Right ventricle myocardium inferior (tissue), 1 donor: ENCODE measurements around the gene TSFM. TPM values are rescaled to one million over a fixed set of nuclear protein-coding genes. Genes with fewer than 3 reads are reported as not detected.
A peak's percentile ranks its signal among the peaks of the same experiment; 100 is the strongest.

ENCODE experiments used
- ATAC-seq: fragments of 200-7000 bp; cut with Tn5 transposase; one replicate; pipeline ENCODE4 v1.9.1; 2020; ENCODE audit warnings: mild to moderate bottlenecking, moderate library complexity
- DNase-seq: peaks from one replicate; pipeline ENCODE4 v3.0.0; 2021; ENCODE audit errors: missing footprints
- intact Hi-C: fragments of 100-400 bp; cut with DNase I; formaldehyde crosslinking; loops from one replicate; pipeline ENCODE4 v1.11.0; 2022
- total RNA-seq: library from RNA; stranded (reverse); fragmentation: NEBNext Ultra II Directional; extraction: Animal tissue kit (Norgen Biotek cat#: 25700); gene quantifications from one replicate; pipeline ENCODE4 v1.2.1, GENCODE V29; 2021
- donor health status: DM: no; HTN: yes; CAD: no; lungs with severe emphysema.

Gene TSFM
- total RNA-seq, 1 donor from 2014 or later: 48.2 TPM

DNA sequence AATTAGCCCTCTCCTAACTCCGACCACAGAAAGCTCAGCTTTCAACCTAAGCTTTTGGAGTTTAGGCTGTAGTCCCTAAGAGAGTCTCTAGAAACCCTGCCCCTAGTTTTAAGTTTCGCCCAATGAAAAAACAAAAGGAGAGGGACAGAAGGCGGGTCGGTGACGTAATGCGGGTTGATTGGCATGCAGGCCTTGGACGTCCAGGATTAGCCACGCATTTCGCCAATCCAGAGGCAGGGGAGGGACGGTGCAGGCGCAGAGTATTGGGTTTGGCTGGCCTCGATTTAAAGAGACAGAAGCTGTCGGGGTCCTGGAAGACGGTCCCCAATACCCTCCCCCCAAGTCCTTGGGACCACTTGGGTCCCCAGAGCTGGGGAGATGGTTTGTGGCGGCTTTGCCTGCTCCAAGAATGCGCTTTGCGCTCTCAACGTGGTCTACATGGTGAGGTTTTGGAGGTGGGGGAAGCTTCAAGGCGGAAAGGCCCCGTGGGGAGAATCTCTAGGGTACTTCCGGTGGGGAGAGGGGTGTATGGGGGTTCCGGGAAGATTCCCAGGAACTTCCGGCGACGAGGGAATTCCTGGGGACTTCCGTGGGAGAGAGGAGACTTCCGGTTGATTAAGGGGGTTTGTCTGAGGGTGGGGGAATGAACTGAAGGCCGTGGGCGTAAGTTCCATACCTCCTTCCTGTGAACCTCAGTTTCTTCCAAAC, 37.7 kb upstream of the TSFM start, which contains the start of gene TSPAN31:
TSS of gene TSPAN31 (plus strand) at position 263 of the 708 bp plus-strand sequence. CDS start at position 379, 116 bp downstream.
- intact Hi-C loops: no loop called here
- DNase-seq (peak; percentile 98), ATAC-seq (peak; percentile 95)

DNA sequence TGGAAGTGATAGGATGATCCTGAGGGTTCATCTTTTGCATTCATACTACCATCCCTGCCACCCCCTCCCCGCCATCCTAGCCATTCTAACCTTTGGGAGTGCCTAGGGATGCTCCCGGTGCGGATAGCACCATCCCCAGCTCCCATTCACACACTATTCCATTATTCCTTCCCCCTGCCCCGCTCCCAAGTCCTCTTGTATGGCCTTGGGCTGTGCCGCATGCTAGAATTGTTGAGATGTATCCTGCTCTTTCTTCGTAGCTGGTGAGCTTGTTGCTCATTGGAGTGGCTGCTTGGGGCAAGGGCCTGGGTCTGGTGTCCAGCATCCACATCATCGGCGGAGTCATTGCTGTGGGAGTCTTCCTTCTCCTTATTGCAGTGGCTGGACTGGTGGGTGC, 37.1 kb upstream of the TSFM start:
- ATAC-seq (no peak), DNase-seq (no peak)
- intact Hi-C loops: no loop called here

DNA sequence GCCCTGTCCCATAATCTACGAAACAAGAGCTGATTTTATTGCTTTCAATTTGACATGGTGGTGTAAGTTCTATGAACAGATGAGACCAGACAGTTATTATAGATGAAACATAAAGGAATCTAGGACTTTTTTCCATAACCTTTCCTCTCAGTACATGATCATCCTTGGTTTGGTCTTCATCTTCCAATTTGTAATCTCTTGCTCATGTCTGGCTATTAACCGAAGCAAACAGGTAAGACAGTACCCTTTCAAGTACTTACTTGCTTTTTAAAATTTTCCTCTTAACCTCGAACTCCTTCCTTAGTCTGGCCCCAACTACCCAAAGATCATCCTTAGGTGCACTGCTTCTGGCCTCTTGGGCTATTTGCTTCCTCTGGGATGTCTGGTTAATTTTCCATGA, 36.6 kb upstream of the TSFM start:
- ATAC-seq (no peak), DNase-seq (no peak)
- intact Hi-C loops: no loop called here

DNA sequence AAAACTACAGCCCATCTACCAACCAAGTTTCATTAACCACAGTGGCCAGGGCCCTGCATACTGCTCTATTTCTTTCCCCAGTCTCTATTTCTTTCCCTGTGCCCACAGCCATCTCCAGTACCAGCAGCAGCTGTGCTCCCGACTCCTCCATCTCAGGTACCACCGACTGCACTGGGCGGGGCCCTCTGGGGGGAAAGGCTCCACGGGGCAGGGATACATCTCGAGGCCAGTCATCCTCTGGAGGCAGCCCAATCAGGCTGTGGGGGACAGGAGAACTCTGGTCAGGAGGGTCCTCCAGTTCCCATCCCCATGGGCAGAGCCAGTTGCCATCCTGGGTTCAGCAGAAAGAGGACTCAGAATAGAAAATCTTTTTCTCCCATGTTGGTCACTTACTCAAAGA, 33.5 kb upstream of the TSFM start:
- no peak for DNase-seq
- ATAC-seq: no peak
- intact Hi-C loops: no loop called here

DNA sequence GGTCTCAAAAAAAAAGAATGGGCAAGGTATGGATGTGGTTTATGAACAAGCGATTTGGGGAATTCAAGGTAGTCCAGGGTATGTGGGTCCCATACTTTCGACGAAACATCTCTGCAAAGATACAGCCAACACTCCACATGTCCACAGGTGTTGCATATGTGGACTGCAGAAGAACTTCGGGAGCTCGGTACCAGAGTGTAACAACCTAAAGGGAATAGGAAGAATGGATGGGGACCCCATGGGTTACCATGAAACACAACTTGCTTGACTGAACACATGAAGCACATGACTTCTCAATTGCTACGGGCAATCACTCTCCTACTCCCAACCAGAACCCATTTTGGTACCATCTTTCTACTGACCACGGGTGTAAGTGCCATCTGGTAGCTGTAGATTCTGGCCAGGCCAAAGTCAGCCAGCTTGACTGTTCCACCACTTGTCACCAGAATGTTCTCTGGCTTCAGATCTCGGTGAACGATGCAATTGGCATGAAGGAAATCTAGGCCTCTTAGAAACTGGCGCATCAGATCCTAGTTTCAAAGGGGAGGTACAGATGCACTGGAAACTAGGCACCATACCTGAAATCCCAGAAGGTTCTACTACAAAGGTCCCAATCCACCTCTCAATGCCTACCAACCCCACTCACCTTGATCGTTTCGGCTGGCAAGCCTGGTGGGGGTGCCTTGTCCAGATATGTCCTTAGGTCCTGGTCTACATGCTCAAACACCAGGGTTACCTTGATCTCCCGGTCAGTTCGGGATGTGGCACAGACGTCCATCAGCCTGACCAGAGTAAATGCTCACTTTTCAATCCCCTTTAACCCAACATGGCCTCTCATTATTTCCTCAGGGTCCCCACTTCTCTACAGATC, 31.8 kb upstream of the TSFM start:
- intact Hi-C loops: no loop called here
- DNase-seq (no peak), ATAC-seq (no peak)

DNA sequence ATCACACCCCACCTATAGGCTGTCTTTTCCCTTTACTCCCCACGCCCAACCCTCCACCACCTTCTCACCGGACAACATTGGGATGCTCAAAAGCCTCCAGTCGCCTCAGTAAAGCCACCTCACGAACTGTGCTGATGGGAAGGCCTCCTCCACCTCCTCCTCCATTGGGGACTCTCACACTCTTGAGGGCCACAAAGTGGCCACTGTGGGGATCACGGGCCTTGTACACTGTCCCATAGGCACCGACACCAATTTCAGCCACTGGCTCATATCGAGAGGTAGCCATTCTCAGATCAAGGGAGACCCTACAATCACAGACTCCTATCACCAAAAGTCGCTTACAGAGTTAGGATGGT, 31.2 kb upstream of the TSFM start:
- intact Hi-C loops: no loop called here
- no peak for ATAC-seq
- DNase-seq: no peak

DNA sequence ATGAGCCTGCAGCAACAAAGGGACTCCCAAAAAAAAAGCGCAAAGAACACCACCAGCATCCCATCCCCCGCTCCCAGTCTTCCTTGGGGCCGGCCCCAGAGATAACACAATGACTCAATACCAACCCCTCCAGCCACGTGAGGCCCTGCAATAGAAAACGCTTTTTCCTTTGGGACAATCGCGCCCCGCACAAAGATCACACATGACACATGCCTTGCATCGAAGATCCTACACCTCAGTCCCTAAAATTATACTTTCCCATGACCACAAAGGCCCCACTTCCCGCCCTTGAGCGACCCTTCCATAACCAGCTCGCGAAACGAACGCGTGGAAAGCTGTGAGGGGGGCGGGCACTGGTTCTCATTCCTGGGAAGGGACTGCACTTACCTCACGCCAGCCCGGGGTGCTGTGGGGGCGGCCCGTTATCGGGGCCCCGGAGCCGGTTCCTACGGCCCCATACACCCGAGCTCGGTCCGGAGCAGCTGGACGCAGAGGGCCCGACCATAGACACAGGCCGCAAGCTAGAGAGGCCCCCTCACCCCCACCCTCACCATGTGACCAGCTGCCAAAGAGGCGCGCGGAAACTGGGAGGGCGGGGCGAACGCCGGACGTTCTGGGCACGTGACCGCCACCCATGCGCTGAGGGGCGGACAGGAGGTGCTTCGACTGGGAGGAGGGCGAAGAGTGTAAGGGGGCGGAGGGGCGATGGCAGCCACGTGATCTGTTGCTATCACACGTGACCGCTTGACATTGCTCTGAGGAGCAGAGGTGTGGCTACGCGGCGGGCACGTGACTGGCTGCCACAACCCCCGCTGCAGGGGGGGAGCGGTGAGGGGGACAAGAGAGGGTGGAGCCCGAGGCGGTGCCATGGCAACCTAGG, 30.6 kb upstream of the TSFM start, which contains the start of gene CDK4:
TSS of gene CDK4 (minus strand) at position 523 of the 880 bp plus-strand sequence. CDS start 593 bp downstream, outside the sequence.
- intact Hi-C loops: no loop called here
- DNase-seq: peak; percentile 100
- peak; percentile 95 for ATAC-seq

DNA sequence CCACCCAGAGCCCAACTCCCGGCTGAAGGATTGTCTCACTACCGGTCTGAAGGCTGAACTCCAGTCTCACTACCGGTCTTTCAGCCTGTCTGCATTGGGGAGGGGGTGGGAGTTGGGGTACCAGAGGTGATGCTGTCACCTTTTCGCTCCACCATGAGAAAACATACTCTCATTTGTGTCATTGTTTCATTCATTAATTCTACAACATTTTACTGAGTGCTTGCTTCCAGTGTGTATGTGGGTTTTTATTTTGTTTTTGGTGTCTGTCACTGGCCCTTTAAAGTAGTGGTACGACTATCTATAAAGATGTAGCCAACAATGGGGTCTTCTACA, 30.0 kb upstream of the TSFM start:
- ATAC-seq (no peak), DNase-seq (no peak)
- intact Hi-C loops: no loop called here

DNA sequence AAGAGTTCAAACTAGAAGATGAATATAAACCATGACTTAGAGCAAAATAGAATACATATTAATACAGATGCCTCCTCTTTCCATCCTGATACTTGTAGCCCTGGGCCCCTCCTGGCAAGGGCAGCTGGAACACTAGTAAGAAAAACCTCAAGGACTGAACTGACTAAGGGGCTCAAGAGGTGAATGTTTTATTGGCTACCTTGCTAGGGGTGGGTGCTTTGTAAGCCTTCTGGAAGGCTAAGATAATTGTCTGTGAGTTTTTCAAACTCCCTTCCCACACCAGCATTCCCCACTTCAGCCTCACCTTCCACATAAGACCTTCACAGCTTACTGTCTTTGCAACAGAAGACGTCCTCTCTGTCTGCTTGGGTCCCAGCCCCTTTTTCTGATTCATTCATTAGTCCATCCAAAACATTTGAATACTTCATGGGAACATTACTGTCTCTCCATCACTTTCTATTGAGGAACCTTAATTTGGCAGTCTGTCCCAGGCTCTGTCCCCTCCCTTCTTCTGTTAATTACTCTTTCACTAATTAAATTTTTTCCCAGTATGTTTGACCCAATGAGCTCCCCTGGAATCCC, 28.7 kb upstream of the TSFM start:
- ATAC-seq (no peak), DNase-seq (no peak)
- intact Hi-C loops: no loop called here

DNA sequence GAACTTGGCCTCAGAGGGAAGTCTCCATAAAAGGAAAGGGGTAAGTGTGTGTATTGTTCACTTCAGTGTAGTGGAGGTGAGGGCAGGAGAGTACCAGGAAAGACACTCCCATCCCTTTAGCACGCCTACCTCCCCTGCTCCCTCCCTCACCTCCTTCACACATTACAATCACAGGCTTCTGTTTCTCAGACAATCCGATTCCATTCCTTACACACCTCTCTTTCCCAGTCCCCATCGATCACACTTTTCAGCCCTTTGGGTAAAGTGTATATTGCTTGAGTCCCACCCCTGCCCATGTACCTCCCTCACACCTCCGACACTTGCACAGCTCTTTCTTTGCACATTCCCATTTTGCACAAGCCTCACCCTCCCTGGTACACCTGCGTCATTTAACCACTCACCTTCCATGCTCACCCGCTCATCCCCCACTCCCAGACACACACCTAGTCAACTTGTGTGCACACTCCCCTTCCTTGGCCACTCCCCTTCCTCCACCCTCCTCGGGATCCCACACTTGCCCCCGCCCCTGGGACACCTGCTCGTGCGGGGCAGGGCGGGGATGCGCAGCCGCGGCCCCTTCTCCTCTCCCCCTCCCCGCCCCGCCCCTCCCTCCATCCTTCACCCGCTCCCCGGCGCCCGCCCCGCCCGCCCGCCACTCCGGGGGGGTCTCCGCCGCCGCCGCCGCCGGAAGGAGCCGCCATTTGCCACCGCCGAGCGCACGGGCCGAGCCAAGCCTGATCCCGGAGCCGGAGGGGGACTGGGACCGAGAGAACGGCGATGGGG, 28.0 kb upstream of the TSFM start, which contains the start of gene MARCHF9:
TSS of gene MARCHF9 (plus strand) at position 693 of the 783 bp plus-strand sequence. CDS start 426 bp downstream, outside the sequence.
- intact Hi-C loops: no loop called here
- ATAC-seq (no peak), DNase-seq (no peak)

DNA sequence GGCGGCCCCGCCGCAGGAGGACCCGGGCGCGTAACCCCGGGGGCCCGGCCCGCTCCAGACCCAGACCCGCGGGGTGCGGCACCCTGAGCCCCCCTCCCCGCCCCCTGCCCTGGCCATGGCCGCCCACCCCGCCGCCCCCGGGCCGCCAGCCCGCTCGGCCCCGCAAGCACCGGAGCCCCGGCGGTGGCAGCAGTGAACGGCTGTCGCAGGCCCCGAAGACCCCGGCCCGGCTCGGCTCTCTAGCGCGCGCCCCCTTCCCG, 27.5 kb upstream of the TSFM start:
- intact Hi-C loops: no loop called here
- no peak for ATAC-seq
- DNase-seq: no peak

DNA sequence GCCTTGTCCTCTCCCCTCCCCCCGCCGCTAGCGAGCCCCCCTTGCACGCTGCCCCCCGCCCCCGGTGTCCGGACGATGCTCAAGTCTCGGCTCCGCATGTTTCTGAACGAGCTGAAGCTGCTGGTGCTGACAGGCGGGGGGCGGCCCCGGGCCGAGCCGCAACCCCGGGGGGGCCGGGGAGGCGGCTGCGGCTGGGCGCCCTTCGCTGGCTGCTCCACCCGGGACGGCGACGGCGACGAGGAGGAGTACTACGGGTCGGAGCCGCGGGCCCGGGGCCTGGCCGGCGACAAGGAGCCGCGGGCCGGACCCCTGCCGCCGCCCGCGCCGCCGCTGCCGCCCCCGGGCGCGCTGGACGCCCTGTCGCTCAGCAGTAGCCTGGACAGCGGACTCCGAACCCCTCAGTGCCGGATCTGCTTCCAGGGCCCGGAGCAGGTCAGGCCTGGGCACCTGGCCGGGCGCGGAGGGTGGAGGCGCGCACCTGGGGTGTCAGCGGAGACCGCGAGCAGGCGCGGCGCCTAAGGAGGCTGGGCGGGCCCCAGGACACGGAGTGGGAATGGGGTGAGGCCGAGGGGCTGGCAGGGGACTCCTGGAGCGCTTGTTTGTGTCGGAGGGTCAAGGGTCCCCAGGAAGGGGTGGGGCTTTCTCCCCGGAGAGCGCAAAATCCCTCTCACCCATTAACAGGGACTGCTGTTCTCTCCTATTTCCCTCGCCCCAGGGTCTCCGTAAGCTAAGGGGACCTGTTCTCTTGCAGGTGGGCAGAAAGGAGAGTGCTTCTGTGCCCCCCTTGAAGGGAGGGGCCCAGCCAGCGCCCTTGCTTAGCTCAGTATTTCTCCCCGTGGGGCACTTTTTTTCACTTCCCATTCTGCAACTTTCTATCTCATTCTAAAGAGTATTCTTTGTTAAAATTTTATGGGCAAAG, 26.9 kb upstream of the TSFM start:
- DNase-seq (no peak), ATAC-seq (no peak)
- intact Hi-C loops: no loop called here

DNA sequence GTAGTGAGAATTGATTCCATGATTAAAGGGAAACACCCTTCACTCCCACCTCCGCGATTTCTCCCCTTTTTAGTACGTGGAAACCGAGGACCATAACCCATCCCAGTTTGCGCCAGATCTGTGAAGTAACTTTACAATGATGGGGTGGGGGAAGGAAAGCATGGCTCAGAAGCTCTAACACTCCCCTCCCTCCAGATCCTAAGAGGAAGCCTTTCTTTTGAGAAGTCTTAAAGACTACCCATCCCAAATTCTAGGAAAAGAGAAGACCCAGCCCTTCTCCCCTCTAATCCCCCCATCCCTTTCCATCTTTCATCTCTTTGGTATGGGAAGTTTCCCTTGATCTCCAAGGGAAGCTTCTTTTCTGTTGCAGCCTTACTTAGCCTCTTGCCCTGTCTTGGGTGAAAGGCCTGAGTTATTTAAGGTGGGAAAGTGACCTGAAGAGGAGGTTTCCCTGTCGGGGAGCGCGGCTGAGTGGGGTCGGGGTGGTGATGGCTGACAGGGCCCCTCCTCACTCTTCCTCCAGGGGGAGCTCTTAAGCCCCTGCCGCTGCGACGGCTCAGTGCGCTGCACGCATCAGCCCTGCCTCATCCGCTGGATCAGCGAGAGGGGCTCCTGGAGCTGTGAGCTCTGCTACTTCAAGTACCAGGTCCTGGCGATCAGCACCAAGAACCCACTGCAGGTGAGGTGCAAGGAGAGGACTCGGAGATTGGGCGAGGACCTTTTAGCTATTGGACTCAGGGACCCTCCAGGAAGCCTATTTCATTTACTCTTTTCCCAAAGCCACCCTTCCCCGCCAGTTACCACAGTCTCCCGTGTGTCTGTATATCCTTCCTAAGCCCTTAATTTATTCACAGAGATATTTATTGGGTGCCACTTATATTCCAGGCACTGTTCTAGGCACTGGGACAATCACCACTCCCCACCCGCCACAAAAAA, 25.9 kb upstream of the TSFM start:
- intact Hi-C loops: no loop called here
- DNase-seq (peak; percentile 70), ATAC-seq (no peak)

DNA sequence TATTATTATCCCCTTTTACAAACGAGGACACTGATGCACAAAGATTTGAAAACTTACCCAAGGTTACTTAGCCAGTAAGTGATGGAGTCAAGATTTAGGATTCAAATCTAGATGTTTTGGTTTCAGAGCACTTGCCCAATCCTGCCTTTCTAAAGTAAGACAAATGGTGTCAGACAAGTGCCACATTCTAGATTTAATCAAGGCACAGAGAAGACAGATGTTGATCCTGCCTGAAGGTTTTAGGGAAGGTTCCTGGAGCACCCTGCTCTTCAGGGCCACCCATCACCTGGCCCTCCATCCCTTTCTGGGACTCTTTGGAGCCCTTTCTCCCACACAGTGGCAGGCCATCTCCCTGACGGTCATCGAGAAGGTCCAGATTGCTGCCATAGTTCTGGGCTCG, 24.8 kb upstream of the TSFM start:
- ATAC-seq (no peak), DNase-seq (no peak)
- intact Hi-C loops: no loop called here

DNA sequence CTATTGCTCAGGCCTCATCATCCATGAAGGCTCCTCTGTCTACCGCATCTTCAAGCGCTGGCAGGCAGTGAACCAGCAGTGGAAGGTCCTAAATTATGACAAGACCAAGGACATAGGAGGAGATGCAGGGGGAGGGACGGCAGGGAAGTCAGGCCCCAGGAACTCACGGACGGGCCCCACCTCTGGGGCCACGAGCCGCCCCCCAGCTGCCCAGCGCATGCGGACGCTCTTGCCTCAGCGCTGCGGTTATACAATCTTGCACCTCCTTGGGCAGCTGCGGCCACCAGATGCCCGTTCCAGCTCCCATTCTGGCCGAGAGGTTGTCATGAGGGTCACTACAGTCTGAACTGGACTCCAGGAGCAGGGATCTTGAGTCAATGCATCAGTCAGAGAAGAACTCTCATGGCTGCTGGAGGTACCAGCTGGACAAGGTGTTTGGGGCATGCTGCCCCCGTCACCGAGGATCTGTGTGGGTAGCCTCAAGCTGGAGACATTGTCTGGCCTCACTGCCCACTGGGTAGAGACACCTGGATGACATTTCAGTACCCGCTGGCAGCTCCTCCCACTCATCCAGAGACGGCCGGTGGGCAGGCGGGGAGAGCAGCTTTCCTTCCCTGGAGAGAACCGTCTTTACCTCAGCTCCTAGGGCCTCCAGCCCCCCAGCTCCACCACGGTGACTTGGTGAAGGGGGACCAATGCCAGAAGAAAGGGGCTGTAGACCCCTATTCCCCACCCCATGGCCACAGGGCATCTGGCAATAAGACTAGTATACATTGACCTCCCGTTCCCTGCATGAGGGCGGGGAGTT, 23.8 kb upstream of the TSFM start:
- ATAC-seq (no peak), DNase-seq (no peak)
- intact Hi-C loops: no loop called here
